Measurements from ENCODE around the gene ANKRD9. TPM values are rescaled to one million over a fixed set of nuclear protein-coding genes. Genes with fewer than 3 reads are reported as not detected.
A peak's percentile ranks its signal among the peaks of the same experiment; 100 is the strongest.

The ANKRD9 gene
- total and polyA plus RNA-seq, 9 of the 15 experiments (the other 6 are each of a cell fraction or from before 2014, with no cell fraction given): 0.04 to 32.9 (median 5.3) TPM

GRCh38 chr14:102551995-102552705 lies 42.6 kb upstream of the ANKRD9 start (continued):
- TF ChIP-seq SMARCC2 (IDR thresholded peaks at IDR 0.05; ENCODE audit: low read depth) (peak; percentile 75), SMAD1 (IDR thresholded peaks at IDR 0.05; ENCODE audit: low read depth, low read length, partially characterized antibody) (peak; percentile 85), SNAPC5 (CRISPR knock-in tag; IDR thresholded peaks at IDR 0.05) (no peak), BDP1 (IDR thresholded peaks at IDR 0.05; ENCODE audit: insufficient read depth, insufficient read length) (no peak), ZNF175 (CRISPR knock-in tag; IDR thresholded peaks at IDR 0.05; ENCODE audit: low read depth) (peak; percentile 72; the same call in 1 of the 2 replicates), ETS2 (tag; IDR thresholded peaks at IDR 0.05; ENCODE audit: borderline replicate concordance, poor library complexity, severe bottlenecking) (no peak), ZNF41 (CRISPR knock-in tag; conservative IDR thresholded peaks at IDR 0.05) (no peak), CHCHD3 (CRISPR knock-in tag; IDR thresholded peaks at IDR 0.05) (no peak), CXXC5 (CRISPR knock-in tag; IDR thresholded peaks at IDR 0.05) (peak; percentile 39; the same call in 1 of the 2 replicates), YY1 (IDR thresholded peaks at IDR 0.05; ENCODE audit: borderline replicate concordance in 1 of 3, control insufficient read depth in 1 of 3, extremely low read depth in 1 of 3, insufficient read depth in 3 of 3, insufficient read length in 1 of 3, insufficient replicate concordance in 2 of 3, low read depth in 1 of 3, low read length in 2 of 3) (peak in 2 of 3 experiments; percentile 33 to 66), BRD9 (IDR thresholded peaks at IDR 0.05; ENCODE audit: low read depth, partially characterized antibody) (peak; percentile 64), RERE (CRISPR knock-in tag; IDR thresholded peaks at IDR 0.05; ENCODE audit: borderline replicate concordance) (0 out of 2 replicates have a peak, but pooled peaks have one; percentile 63), CBFA2T3 (IDR thresholded peaks at IDR 0.05) (peak; percentile 85), CBFA2T2 (conservative IDR thresholded peaks at IDR 0.05) (peak; percentile 68), FOXK2 (conservative IDR thresholded peaks at IDR 0.05 in 1 of 2, IDR thresholded peaks at IDR 0.05 in 1 of 2; ENCODE audit: low read depth in 2 of 2) (no peak), CEBPB (tag; IDR thresholded peaks at IDR 0.05) (no peak)
- TF ChIP-seq, protein P1, sequence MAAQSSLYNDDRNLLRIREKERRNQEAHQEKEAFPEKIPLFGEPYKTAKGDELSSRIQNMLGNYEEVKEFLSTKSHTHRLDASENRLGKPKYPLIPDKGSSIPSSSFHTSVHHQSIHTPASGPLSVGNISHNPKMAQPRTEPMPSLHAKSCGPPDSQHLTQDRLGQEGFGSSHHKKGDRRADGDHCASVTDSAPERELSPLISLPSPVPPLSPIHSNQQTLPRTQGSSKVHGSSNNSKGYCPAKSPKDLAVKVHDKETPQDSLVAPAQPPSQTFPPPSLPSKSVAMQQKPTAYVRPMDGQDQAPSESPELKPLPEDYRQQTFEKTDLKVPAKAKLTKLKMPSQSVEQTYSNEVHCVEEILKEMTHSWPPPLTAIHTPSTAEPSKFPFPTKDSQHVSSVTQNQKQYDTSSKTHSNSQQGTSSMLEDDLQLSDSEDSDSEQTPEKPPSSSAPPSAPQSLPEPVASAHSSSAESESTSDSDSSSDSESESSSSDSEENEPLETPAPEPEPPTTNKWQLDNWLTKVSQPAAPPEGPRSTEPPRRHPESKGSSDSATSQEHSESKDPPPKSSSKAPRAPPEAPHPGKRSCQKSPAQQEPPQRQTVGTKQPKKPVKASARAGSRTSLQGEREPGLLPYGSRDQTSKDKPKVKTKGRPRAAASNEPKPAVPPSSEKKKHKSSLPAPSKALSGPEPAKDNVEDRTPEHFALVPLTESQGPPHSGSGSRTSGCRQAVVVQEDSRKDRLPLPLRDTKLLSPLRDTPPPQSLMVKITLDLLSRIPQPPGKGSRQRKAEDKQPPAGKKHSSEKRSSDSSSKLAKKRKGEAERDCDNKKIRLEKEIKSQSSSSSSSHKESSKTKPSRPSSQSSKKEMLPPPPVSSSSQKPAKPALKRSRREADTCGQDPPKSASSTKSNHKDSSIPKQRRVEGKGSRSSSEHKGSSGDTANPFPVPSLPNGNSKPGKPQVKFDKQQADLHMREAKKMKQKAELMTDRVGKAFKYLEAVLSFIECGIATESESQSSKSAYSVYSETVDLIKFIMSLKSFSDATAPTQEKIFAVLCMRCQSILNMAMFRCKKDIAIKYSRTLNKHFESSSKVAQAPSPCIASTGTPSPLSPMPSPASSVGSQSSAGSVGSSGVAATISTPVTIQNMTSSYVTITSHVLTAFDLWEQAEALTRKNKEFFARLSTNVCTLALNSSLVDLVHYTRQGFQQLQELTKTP (IDR thresholded peaks at IDR 0.05; ENCODE audit: low read depth in 1 of 2, partially characterized antibody in 2 of 2): peak; percentile 30 to 41
